ENCODE results near the gene DNAH17.

DNA sequence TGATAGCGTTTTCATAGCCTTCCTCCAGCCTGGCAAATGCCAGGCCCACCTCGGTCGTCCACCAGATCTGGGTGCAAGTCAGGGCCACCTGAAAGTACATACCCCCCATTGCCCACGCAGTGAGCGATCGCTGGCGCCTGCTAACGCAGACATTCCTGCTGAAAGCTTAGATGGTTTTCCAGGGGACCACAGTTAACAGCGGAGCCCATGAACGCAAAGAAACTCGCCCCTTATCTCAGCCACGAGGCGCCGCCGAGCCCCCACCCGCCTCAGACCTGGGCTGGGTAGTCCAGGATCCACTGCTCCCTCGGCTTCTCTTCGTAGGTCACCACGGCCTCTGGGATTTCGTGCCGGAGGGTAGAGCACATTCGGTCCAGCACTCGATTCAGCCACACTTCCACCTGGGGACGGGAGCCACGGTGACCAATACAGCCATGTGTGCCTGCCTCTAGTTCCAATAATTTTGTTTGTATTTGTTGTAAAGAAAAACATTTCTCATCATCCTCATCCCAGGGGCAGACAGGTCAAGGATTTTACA lies 74.5 kb downstream of the DNAH17 start:
- TF ChIP-seq, protein P1, sequence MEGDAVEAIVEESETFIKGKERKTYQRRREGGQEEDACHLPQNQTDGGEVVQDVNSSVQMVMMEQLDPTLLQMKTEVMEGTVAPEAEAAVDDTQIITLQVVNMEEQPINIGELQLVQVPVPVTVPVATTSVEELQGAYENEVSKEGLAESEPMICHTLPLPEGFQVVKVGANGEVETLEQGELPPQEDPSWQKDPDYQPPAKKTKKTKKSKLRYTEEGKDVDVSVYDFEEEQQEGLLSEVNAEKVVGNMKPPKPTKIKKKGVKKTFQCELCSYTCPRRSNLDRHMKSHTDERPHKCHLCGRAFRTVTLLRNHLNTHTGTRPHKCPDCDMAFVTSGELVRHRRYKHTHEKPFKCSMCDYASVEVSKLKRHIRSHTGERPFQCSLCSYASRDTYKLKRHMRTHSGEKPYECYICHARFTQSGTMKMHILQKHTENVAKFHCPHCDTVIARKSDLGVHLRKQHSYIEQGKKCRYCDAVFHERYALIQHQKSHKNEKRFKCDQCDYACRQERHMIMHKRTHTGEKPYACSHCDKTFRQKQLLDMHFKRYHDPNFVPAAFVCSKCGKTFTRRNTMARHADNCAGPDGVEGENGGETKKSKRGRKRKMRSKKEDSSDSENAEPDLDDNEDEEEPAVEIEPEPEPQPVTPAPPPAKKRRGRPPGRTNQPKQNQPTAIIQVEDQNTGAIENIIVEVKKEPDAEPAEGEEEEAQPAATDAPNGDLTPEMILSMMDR (conservative IDR thresholded peaks at IDR 0.05) = no peak
- TF ChIP-seq EZH2 (IDR thresholded peaks at IDR 0.05; ENCODE audit: low read depth) = no peak
